Heart right ventricle (tissue), 16 donors: Measurements from ENCODE around the gene FGF1. TPM values are rescaled to one million over a fixed set of nuclear protein-coding genes. Genes with fewer than 3 reads are reported as not detected.

Experiments used
- ATAC-seq, 8 donors: fragments of 200-7000 bp; cut with Tn5 transposase; one replicate each; pipeline ENCODE4 v1.9.1; 2020; ENCODE audit warnings: mild to moderate bottlenecking in 8 of 8, moderate library complexity in 8 of 8, moderate number of reproducible peaks in 1 of 8
- DNase-seq, 2 donors: peaks; one replicate each; pipeline ENCODE4 v3.0.0-alpha.2; 2020
- H3K27ac ChIP-seq, 10 donors: fragments of 200-600 bp; sonication (generic) in 2 of 10; one replicate each; pipeline versions ENCODE4 v1.5.0 to v1.8.0; 2020 to 2022; ENCODE audit warnings: mild to moderate bottlenecking in 3 of 10
- H3K27me3 ChIP-seq, 7 donors: fragments of 200-600 bp; one replicate each; pipeline ENCODE4 v1.8.0; 2021 to 2022; ENCODE audit warnings: mild to moderate bottlenecking in 2 of 7
- H3K36me3 ChIP-seq, 9 donors: fragments of 200-600 bp; sonication (generic) in 1 of 9; one replicate each; pipeline versions ENCODE4 v1.5.0 to v1.8.0; 2020 to 2022; ENCODE audit warnings: mild to moderate bottlenecking in 2 of 9
- H3K4me1 ChIP-seq, 9 donors: fragments of 200-600 bp; sonication (generic) in 1 of 9; one replicate each; pipeline versions ENCODE4 v1.5.0 to v1.8.0; 2020 to 2022; ENCODE audit warnings: mild to moderate bottlenecking in 4 of 9
- H3K4me3 ChIP-seq, 10 donors: fragments of 200-600 bp; sonication (generic) in 2 of 10; one replicate each; pipeline versions ENCODE4 v1.5.0 to v1.8.0; 2020 to 2022; ENCODE audit warnings: mild to moderate bottlenecking in 7 of 10, moderate library complexity in 2 of 10
- H3K9me3 ChIP-seq, 11 donors: fragments of 200-600 bp in 10 of 11; sonication (generic) in 2 of 11; one replicate each; pipeline versions ENCODE4 v1.5.0 to v1.8.0; 2013 to 2022; ENCODE audit warnings: mild to moderate bottlenecking in 2 of 11, control low read depth in 1 of 11, moderate library complexity in 1 of 11
- CTCF ChIP-seq, 9 donors: fragments of 200-600 bp; sonication (generic) in 2 of 9; IDR thresholded peaks; one replicate each; pipeline versions ENCODE4 v1.5.0 to v1.8.0; 2021 to 2022; ENCODE audit warnings: antibody characterized with exemption in 9 of 9, mild to moderate bottlenecking in 5 of 9, moderate library complexity in 1 of 9
- WGBS, 2 donors: extraction: QIAGEN DNeasy Blood & Tissue Kit; methylation state at CpG; one replicate each; pipeline ENCODE4 v1.1.7; 2013; ENCODE audit warnings: inconsistent platforms in 1 of 2; 5-methylcytosine and 5-hydroxymethylcytosine counted together
- intact Hi-C, 10 donors: fragments of 100-400 bp; cut with DNase I; formaldehyde crosslinking; loops; one replicate each; pipeline versions ENCODE4 v1.11.1 to v1.14.2; 2022
- polyA plus RNA-seq, 2 donors: library from polyadenylated mRNA; stranded (reverse); fragments of 200-250 nt; gene quantifications; one replicate each; pipeline ENCODE4 v1.2.3, GENCODE V29; 2013
- total RNA-seq, 10 donors: library from RNA; stranded (reverse); fragmentation: NEBNext Ultra II Directional in 3 of 10; extraction: Animal tissue kit (Norgen Biotek cat#: 25700) in 3 of 10; gene quantifications; one replicate each; pipeline versions ENCODE4 v1.2.1 to v1.2.4, GENCODE V29; 2021 to 2023
- donor health status: Arrhythmogenic right ventricular cardiomyopathy.
- donor health status: ischemic (EF 13 %, LVEDD 7.1; RV severe dilation, severe dysfunction).
- donor health status: healthy with polysubstance abuse.
- donor health status: DM: no; HTN: yes; CAD: no.
- donor health status: DM: no; HTN: no; CAD: no.
- donor health status: ischemic (EF 25% LVEDD 6.9; RV normal size, moderate dysfunction).
- donor health status: ischemic (EF 25% LVEDD 5.7; RV mildly dilated, moderate dysfunction).
- donor health status: healthy.
- donor health status: DM: yes; HTN: yes; CAD: no.
- donor health status: Ischemic cardiomyopathy.
- donor health status: ischemic (EF 35%, LVEDD 5.7; RV mildly dilated, moderate dysfunction).
- donor health status: nonischemic (EF 11% LVEDD 7.7; RV severe dilation, severe dysfunction).
- donor health status: DM: yes; HTN: yes; CAD: no.
- donor health status: PGD.
- donor health status: ischemic (EF 29% LVEDD 5.4; RV normal size, mild dysfunction).
- donor health status: nonischemic (EF 23%, LVEDD 6.1; RV moderate dilation, normal function).

Gene FGF1
- total and polyA plus RNA-seq, 12 donors = 5.1 to 110 (median 53.7) TPM

- Histone ChIP-seq H3K9me3 (no peaks in the 10 kb centered on the region), H3K27me3 (no peaks in the 10 kb centered on the region), H3K4me1 (peaks cover 0 to 62% (median 18%) of the 10 kb centered on the region in 9 donors), H3K36me3 (no peaks in the 10 kb centered on the region), H3K4me3 (no peak overlapping the region), H3K27ac (peak overlapping the region in 6 of 10 donors; percentile 12 to 57 (median 38))
- no peak for DNase-seq
- no peak for TF ChIP-seq CTCF (IDR thresholded peaks at IDR 0.05)
- WGBS, 2 donors = 75 to 76% methylated on average over 6 of the region's 6 CpGs
- intact Hi-C loops = no loop called here
- ATAC-seq = peak in 2 of 8 donors; percentile 23 to 59
Observed at GRCh38 chr5:142636698-142637324, 49.1 kb downstream of the FGF1 start.

GRCh38 chr5:142636093-142636492, 49.8 kb downstream of the FGF1 start:
- Histone ChIP-seq H3K27me3 (no peaks in the 10 kb centered on the region), H3K27ac (peak overlapping the region in 4 of 10 donors; percentile 25 to 57 (median 46)), H3K4me1 (peaks cover 0 to 64% (median 20%) of the 10 kb centered on the region in 9 donors), H3K9me3 (no peaks in the 10 kb centered on the region), H3K36me3 (no peaks in the 10 kb centered on the region), H3K4me3 (no peak overlapping the region)
- TF ChIP-seq CTCF (IDR thresholded peaks at IDR 0.05) = no peak
- WGBS, 2 donors = 69 to 84% methylated on average over 5 of the region's 5 CpGs
- intact Hi-C loops = no loop called here
- no peak for DNase-seq
- peak in 1 of 8 donors; percentile 13 for ATAC-seq

- Histone ChIP-seq H3K4me1 (peaks cover 0 to 64% (median 29%) of the 10 kb centered on the region in 9 donors), H3K27me3 (no peaks in the 10 kb centered on the region), H3K9me3 (no peaks in the 10 kb centered on the region), H3K27ac (peak overlapping the region in 4 of 10 donors; percentile 24 to 57 (median 38)), H3K36me3 (no peaks in the 10 kb centered on the region), H3K4me3 (no peak overlapping the region)
- intact Hi-C loops = no loop called here
- DNase-seq (no peak), ATAC-seq (no peak)
- no peak for TF ChIP-seq CTCF (IDR thresholded peaks at IDR 0.05)
- WGBS, 2 donors = 56 to 62% methylated on average over 8 of the region's 8 CpGs
Observed at GRCh38 chr5:142634216-142635011, 51.5 kb downstream of the FGF1 start.

- WGBS, 2 donors = 61 to 66% methylated on average over 7 of the region's 7 CpGs
- Histone ChIP-seq H3K4me3 (no peak overlapping the region), H3K27me3 (no peaks in the 10 kb centered on the region), H3K4me1 (peaks cover 5 to 64% (median 28%) of the 10 kb centered on the region in 9 donors), H3K27ac (peak overlapping the region; percentile 13 to 76 (median 54)), H3K36me3 (no peaks in the 10 kb centered on the region), H3K9me3 (no peaks in the 10 kb centered on the region)
- no peak for TF ChIP-seq CTCF (IDR thresholded peaks at IDR 0.05)
- ATAC-seq (peak in 7 of 8 donors; percentile 25 to 83 (median 58)), DNase-seq (no peak)
- intact Hi-C loops = no loop called here
Observed at GRCh38 chr5:142630927-142631539, 54.9 kb downstream of the FGF1 start.
